SW 1271 (cell line): Measurements from ENCODE around the gene NDRG3.
"Not testable (repeated sequence)": the region's sequence is repeated elsewhere in the genome, so short reads cannot be mapped to it uniquely, and the experiment has no call there.

ENCODE experiments used
- DNase-seq, 2 experiments: peaks; one replicate each; lab custom pipeline; 2025; lab: John Stamatoyannopoulos, UW

Gene NDRG3

DNA sequence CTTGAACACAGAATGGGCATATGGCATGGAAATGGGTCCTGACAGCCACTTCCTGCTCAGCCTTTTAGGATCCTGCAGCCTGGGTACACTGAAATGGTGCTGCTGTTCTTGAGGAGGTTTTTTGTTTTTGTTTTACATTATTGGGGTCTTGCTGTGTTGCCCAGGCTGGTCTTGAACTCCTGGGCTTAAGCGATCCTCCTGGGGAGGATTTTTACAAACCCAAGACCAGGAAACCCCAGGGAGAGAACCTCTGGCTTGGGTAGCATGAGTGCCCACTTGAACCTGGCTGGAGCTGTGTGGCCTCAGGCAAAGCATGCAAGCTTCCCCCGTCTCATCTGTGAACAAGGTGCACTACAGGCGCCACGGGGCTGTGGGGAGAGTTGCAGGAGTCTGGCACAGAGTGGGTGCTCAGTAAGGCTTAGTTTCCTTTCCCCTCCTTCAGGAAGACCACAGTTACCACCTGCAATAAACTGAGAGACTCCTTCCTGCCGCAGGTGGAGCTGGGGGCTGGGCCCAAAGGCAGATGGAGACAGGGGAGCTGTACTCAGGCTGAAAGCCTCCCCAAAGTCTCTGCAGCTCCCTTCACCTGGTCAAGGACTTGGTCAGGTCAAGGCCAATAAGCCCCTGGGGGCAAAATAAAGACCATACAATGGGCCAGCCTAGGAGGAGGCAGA is 101.7 kb downstream of the NDRG3 start:
- DNase-seq = no peak

DNA sequence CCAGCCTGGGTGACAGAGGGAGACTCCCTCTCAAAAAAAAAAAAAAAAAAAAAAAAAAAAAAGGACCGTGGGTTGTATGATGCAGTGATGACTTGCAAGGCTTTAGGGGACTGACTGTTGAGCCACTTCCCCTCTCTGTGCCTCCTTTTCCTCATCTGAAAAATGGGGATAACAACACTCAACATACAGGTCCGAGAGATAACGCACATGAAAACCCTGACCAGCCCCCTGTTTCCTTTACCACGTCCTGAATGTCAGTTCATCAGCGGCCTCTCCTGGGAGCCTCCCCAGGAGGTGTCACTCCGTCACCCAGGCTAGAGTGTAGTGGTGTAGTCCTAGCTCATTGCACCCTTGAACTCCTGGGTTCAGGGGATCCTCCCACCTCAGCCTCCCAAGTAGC is 103.8 kb downstream of the NDRG3 start:
- no peak for DNase-seq

DNA sequence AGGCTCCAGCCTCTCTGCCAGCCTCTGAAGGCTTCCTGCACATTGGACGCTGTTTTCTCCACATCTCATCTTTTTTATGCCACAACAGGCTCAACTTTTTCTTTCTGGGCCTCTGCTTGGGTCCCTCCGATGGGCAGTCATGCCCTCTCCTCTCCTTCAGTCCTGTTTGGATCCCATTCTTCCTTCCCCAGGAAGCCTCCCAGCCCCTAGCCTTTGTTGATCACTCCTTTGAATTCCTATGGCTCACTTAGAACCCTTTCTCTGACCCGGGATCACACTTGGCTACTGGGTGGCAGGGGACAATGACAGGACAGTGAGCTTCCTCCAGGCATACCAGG is 104.4 kb downstream of the NDRG3 start:
- no peak for DNase-seq

DNA sequence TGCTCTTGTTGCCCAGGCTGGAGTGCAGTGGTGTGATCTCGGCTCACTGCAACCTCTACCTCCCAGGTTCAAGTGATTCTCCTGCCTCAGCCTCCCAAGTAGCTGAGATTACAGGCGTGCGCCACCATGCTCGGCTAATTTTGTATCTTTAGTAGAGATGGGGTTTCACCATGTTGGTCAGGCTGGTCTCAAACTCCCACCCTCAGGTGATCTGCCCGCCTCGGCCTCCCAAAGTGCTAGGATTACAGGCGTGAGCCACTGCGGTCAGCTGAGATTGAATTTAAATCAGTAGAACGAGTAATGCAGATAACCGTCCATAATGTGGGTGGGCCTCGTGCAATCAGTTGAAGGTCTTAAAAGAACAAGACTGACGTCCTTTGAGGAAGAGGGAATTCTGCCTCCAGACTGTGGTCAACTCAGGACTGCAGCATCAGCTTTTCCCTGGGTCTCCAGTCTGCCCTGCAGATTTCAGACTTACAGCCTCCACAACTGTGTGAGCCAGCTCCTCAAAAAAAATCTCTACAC is 107.0 kb downstream of the NDRG3 start:
- not testable (repeated sequence) for DNase-seq

DNA sequence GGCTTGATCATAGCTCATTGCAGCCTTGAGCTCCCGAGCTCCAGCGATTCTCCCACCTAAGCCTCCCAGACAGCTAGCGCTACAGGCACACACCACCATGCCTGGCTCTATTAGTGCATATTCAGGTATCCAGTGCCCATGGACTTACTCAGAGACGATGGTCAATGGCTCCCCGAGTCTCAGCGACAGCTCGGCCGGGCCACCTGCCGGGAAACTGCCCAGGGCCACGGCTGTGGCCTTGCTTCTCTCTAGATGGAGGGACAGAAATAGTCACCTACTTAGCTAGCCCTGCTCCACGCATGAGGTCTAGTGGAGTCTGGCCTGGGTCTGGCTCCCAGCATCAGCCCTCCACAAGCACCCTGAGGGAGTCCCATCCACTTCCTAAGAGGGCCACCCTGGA is 111.5 kb downstream of the NDRG3 start:
- no peak for DNase-seq

DNA sequence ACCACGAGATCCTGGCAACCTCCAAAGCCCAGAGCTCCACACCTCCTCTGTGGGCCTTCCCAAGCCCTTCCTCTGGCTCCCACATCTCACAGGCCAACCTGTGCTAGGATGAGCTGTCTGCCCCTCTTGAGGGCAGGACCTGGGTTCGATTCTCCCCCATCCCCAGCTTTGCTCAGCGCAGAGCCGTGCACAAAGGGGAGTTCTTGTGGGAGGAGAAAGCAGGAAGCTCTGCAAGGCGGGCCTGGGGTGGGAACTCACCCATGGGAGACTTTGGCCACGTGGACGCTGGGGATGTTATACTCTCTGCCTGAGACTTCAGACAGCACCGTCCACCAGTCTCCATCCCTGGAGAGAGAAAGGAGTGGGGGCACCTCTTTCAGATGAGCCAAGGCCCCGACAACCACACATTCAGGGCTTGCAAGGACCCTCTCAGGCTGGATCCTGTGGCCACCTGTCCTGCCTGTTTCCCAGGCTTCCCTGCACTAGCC is 112.6 kb downstream of the NDRG3 start:
- DNase-seq = no peak

DNA sequence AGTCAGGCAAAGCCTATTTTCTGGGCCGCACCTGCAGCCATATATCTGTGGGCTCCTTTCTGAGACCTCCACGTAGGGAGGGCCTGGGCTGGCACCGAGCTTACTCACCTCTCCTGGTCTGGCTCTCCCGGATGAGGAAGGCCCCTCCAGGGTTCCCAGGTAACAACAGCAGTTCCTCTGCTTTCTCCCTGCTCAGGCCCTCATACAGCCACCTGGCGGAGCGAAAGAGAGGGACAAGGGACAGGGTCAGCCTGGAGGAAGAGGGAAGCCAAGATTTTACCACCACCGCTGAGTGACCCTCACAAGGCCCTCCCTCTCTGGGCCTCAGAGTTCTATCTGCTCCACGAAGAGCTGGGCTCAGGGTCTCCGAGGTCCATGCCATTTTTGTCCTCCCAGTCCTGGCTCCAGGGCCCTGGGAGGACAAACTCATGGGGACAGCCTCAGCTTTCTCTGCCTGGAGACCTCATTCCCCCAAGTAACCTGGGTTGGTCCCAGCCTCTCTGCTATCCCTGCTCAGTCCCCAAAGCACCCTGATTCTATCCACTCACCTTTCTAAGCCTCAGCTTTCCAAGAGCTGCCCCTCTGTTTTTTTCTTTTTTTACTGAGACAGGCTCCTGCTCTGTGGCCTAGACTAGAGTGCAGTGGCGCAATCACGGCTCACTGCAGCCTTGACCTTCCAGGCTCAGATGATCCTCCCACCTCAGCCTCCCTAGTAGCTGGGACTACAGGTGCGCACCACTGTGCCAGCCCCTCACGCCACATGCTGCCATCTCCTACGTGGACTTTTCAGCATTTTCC is 113.2 kb downstream of the NDRG3 start:
- DNase-seq = no peak

DNA sequence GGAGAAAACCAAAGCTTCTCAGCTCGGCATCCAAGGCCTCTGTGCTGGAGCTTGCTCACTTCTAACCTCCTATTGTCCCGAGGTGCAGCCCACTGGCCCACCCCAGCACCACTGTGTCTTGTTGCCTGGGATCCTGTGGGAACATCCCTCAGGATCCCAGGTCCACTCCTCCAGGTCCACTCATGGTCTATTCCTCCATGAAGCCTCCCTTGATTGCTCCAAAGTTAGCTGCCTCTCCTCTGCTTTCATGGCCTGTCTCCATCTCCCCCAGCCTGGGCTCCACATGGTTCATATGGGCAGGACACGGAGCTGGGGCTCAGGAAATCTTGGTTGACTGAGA is 113.8 kb downstream of the NDRG3 start:
- DNase-seq = no peak

DNA sequence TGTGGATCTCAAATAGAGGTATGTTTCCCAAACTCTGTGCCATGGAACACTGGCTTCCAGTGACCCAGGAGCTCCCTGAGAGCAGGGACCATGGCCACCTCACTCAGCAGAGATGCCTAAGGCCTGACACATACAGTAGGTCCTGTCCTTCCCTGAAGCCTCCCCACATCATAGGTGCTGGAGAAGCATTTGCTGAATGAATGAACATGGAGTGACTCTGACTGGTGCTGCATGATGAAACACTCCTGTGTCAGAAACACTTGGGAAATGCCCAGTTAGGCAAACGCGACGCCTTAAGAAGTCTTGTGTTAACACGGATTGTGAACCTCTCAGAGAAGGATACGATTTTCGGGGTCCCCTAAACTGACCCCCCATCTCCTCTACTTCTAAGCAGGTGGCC is 114.2 kb downstream of the NDRG3 start:
- no peak for DNase-seq

DNA sequence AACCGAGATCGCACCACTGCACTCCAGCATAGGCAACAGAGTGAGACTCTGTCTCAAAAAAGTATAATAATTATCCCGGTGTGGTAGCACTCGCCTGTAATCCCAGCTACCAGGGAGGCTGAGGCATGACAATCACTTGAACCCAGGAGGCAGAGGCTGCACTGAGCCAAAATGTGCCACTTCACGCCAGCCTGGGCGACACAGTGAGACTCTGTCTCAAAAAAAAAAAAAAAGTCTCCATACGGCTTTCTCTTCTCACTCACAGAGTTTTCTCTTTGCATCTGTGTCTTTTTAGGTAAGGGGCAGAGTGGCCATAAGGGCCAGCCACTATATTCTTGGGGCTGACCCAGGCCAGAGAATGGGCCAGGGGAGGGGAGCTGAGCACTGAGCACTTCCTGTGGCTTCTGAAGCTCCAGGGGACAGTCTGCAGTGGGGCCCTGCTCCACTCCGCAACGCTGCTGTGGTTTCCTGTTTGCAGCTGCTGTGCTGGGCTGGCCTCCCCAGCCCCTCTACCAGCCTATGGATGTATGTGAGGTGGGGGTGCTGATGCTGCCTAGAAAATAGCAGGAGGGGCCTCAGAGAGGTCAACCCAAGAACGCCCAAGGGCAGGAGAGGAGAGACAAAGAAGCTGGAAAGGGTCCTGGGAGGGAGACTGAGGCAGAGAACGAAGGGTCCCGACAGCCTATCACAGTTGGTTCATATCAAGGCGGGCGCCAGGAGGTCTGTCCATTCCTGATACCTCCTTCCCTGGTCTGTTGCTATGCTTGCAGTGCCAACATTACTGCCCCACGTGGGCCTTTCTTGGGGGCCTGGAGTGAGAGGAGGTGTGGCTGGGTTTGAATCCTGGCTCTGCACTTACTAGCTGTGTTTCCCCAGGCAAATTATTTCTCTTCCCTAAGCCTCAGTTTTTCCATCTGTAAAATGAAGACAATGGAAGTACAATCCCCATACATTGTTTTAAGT is 115.9 kb downstream of the NDRG3 start:
- no peak for DNase-seq

DNA sequence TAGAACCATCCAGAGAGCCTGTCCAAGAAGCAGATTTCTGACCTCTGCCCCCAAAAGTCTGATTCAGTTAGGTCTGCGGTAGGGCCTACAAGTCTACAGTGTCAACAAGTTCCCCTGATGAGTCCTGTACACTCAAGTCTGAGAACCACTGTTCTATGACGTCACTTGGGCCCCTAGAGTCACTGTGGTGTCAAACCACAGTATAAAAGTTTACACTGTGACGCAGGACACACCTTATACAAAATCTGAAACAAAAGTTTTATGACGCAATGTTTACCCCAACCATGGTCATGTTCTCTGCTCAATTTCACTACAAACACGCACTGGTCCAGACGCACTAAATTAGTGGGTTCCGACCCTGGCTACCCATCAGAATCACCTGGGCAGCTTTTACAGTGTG is 117.8 kb downstream of the NDRG3 start:
- DNase-seq = no peak

DNA sequence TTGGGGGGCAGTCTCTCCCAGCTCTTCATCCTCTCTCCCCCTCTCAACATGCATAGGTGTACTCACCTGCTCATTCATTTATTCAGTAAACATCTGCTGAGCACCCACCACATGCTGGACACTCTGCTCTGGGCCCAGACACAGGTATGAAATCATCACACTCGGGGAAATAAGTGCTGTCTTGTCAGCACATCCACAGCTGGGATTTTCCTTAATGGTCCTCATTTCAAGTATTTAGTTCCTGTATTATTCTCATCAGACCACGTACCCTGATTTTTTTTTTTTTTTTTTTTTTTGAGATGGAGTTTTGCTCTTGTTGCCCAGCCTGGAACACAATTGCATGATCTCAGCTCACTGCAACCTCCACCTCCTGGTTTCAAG is 121.0 kb downstream of the NDRG3 start:
- no peak for DNase-seq

DNA sequence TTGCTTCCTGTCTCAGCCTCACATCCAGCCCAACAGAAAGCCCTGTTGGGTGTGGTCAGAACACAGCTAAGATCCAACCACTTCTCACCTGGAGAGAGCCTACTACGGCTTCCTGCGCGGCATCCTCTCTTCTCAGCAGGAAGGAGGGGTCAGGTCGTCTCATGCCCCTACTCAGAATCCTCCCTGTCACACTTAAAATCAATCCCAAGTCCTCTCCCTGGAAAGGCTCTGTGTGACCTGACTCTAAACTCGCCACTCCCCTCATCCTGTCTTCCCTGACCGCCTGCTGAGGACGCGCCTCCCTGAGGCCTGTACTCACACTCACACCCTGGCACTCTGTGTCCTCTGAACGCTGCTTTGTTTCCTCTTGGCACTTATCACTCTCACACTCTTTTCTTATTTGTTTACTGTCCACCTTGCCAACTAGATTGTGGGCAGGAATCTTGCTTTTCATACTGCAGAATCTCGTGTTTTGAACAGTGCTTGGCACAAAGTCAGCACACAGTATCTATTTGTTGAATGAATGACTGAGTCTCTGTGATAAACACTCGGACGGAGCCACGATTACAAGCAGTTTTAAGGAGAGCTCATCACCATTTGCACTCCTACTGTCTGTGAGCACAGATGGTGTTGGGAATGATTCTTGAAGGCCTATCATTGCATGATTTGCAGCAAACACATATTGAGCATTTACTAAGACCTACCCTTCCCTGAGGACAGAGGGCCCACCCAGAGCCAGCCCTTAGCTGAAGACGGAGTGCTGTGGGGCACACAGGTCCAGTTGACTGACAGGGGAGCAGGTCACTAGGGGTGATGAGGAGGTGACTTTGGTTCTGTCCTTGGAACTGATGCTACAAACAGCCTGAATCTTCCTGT is 121.6 kb downstream of the NDRG3 start:
- no peak for DNase-seq

DNA sequence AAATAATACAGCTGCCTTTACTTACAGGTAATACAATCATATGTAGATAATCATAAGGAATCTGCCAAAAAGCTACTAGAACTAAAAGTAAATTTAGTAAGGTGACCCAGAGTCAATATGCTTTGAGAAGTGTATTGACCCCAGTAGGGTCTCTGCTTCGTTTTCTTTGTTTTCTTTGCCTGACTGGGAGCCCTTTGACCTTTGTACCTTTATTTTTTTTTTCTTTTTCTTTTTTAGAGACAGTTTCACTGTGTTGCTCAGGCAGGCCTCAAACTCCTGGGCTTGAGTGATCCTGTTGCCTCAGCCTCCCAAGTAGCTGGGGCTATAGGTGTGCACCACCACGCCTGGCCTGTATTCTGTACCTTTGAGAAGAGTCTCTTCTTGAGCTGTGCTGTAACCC is 122.4 kb downstream of the NDRG3 start:
- DNase-seq = no peak

DNA sequence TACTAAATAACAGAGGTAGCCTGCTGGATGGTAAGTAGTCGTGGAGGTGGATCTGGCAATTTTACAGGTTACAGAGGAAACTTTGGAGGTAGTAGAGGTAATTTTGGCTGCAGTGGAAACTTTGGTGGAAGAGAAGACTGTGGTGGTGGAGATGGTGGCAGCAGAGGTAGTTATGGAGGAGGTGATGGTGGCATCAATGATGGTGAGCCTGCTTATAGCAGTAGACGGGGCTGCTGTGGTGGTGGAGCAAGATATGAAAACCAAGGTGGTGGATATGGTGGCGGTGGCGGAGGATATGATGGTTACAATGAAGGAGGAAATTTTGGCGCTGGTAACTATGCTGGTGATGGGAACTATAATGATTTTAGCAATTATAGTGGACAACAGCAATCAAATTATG is 125.0 kb downstream of the NDRG3 start:
- DNase-seq = no peak

DNA sequence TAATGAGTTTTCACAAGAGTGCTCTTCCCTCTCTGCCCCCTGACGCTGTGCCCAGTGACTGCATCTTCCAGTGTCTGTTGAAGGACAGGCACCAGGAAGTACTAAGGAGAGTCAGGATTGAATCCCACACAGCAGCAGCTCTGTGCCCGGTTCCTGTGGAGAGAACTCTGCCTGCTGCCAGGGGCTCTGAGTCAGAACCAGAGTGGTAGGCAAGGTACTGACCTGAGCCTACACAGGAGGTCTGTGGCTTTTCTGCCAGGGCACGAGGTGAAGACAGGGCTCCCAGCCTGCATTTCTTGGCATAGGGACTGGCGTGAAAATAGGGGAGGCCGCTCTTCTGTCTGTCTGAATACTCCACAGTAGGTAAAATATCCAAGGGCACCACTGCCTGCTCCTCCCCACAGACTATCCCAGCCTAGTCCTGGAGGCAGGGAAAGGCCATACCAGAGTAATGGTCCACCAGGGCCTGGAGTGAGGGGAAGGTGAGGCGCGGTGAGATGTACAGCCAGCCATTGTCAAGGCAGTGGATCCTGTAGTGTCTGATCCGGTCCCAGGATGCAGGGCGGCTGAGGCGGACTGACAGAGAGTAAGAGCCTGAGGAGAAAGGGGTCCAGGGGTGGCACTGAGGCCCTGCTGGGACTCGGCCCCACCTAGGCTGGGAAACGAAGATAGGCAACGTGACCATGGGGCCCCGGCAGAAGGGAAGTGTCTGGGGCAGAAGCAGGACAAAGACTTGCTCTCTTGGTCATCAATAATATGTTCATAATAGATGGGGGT is 130.9 kb downstream of the NDRG3 start:
- DNase-seq = no peak

DNA sequence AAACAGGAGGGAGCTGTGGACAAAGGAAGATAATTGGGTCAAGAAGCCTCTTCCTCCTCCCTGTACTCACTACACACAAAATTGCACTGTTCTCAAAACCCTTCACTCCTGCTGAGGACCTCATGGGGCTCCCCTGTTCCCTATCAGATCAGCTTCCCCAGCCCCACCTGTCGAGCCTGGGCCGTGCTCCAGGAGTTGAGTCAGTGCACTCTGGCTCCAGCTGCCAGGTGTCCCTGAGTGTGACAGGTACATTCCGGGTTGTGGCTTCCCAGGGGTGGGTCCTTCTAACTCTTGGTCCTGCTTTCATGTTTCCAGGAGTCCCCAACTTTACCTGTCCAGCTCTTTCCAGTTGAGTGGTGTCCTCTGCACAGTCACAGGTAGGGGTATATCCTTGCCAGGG is 131.9 kb downstream of the NDRG3 start:
- no peak for DNase-seq

DNA sequence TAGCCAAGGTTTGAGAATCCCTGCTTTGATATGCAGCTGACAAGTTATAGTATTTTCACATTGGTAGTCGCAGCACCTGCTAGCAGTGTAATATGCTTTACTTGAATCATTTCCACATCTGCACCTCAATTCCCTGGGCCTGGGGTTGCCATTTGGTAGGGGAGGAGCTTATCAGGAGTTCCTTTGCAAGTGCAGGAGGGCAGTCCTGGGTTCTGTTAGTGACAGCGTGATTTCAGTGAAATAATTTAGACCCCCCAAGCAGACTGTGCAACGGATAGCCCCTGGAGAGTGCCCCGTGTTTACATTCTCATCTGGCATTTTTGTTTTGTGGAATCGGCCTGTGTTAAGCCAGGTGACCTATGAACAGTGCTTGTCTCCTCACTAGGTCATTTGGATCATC is 134.3 kb downstream of the NDRG3 start:
- no peak for DNase-seq

DNA sequence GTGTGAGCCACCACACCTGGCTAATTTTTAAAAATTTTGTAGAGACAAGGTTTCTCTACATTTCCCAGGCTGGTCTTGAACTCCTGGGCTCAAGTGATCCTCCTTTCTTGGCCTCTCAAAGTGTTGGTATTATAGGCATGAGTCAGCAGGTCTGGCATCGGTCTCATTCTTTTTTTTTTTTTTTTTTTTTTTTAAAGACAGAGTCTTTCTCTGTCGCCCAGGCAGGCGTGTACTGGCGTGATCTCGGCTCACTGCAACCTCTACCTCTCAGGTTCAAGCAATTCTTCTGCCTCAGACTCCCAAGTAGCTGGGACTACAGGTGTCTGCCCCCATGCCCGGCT is 137.5 kb downstream of the NDRG3 start:
- not testable (repeated sequence) for DNase-seq

DNA sequence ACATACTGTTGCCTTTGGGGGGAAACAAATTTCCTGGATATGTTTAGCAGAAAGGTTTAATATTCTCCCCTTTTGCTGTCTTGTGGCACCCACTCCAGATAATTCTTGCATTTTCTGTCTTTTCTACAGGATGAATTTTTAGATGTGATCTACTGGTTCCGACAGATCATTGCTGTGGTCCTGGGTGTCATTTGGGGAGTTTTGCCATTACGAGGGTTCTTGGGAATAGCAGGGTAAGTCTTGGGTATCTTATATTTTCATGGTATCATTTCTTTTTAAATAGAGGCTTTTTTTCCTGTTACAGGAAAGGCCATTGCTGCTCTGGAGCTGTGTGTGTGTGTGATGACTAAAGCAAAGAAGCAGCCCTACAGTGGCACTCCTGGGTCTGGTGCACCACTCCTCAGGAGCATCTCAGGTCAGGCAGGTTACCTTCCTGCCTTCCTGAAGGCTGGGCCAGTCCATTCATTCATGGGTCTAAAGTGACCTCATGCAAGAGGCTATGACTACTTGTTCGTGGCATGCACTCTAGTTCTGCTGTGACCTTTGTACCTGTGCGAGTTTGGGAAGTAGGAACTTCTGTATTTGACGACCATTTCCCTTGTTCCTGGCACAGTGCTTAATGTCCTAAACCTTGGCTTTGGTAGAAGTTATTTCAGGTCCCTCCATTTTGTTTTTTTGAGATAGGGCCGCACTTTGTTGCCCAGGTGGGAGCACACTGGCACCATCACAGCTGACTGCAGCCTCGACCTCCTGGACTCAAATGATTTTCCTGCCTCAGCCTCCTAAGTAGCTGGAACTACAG is 138.1 kb downstream of the NDRG3 start:
- DNase-seq = no peak
